Fibroblast of lung (primary cell): ENCODE data around the gene BCAT1.

ENCODE experiments used
- CTCF ChIP-seq, 2 donors: IDR thresholded peaks in 1 of 2; conservative IDR thresholded peaks in 1 of 2; 1 replicate in 1 of 2; 2 replicates in 1 of 2; pipeline ENCODE4 v1.5.1; 2011 to 2012; ENCODE audit warnings: low read length in 2 of 2, control low read depth in 1 of 2, inconsistent platforms in 1 of 2, low read depth in 1 of 2, mild to moderate bottlenecking in 1 of 2
- EZH2 ChIP-seq: IDR thresholded peaks from 2 replicates; pipeline ENCODE4 v1.5.1; 2012; ENCODE audit warnings: low read length, control low read depth, mild to moderate bottlenecking; ENCODE audit errors: missing control alignments

DNA sequence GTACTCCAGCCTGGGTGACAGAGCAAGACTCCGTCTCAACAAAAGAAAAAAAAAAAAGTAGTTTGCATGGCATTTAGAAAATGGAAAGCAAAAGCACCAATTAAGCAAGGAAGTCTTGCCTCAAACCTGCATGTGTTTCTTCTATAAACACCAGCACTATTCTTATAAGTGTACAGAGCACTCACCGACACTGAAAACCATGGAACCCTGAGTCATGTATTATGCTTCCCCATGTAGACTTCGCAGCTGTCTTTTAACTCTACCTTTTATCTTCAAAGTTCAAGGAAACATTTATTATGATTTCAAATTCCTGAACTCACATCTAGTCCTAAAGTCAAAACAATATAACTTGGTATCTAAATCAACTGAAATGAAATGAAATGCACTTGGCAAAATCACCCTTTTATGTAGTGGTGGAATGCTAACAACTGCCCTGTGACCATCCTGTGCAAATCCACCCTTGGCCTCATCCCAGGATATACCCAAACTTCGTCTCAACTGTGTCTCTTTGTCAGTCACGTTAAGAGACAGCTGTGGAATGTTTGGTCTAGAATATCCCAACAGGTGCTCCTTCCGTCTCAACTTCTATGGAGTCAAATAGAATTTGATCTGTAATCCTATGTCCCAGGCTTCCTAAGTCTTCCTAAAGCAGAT, 4.8 kb downstream of the BCAT1 start:
- TF ChIP-seq CTCF (conservative IDR thresholded peaks at IDR 0.05 in 1 of 2, IDR thresholded peaks at IDR 0.05 in 1 of 2; ENCODE audit: low read depth in 1 of 2, low read length in 2 of 2) (no peak), EZH2 (no peak)
